Glutamatergic neuron (in vitro differentiated cells): ENCODE measurements around the gene CBFA2T3. TPM values are rescaled to one million over a fixed set of nuclear protein-coding genes. Genes with fewer than 3 reads are reported as not detected.
"Not testable (repeated sequence)": the region's sequence is repeated elsewhere in the genome, so short reads cannot be mapped to it uniquely, and the experiment has no call there.

ENCODE experiments used
- DNase-seq: peaks from one replicate; pipeline ENCODE4 v3.0.0; 2022
- H3K27ac Mint-ChIP-seq: one replicate; pipeline ENCODE4 v1.8.0; 2020; ENCODE audit warnings: mild to moderate bottlenecking, mixed read lengths, inconsistent platforms; ENCODE audit not compliant: unreplicated experiment
- H3K27me3 Mint-ChIP-seq: one replicate; pipeline ENCODE4 v1.8.0; 2020; ENCODE audit warnings: mild to moderate bottlenecking, moderate library complexity, mixed read lengths, inconsistent platforms; ENCODE audit not compliant: unreplicated experiment
- H3K36me3 Mint-ChIP-seq: one replicate; pipeline ENCODE4 v1.8.0; 2020; ENCODE audit warnings: mild to moderate bottlenecking, mixed read lengths, inconsistent platforms; ENCODE audit not compliant: unreplicated experiment
- H3K4me1 Mint-ChIP-seq: one replicate; pipeline ENCODE4 v1.8.0; 2020; ENCODE audit warnings: mild to moderate bottlenecking, low read depth, mixed read lengths, inconsistent platforms; ENCODE audit not compliant: unreplicated experiment
- H3K4me3 Mint-ChIP-seq: one replicate; pipeline ENCODE4 v1.8.0; 2020; ENCODE audit warnings: mild to moderate bottlenecking, mixed read lengths, inconsistent platforms; ENCODE audit not compliant: unreplicated experiment
- H3K9me3 Mint-ChIP-seq: one replicate; pipeline ENCODE4 v1.8.0; 2020; ENCODE audit warnings: mild to moderate bottlenecking, moderate library complexity, mixed read lengths, inconsistent platforms; ENCODE audit not compliant: unreplicated experiment
- CTCF ChIP-seq: fragments of 200-600 bp; sonication (generic); IDR thresholded peaks from one replicate; pipeline ENCODE4 v1.5.0; 2021; ENCODE audit not compliant: partially characterized antibody, unreplicated experiment
- total RNA-seq: library from RNA; stranded (reverse); fragmentation: NEBNext Ultra II Directional; extraction: Animal tissue kit (Norgen Biotek cat#: 25700); gene quantifications from one replicate; pipeline ENCODE4 v1.2.1, GENCODE V29; 2021; ENCODE audit not compliant: unreplicated experiment

The CBFA2T3 gene
- total RNA-seq, 1 donor from 2014 or later = 126 TPM

DNA sequence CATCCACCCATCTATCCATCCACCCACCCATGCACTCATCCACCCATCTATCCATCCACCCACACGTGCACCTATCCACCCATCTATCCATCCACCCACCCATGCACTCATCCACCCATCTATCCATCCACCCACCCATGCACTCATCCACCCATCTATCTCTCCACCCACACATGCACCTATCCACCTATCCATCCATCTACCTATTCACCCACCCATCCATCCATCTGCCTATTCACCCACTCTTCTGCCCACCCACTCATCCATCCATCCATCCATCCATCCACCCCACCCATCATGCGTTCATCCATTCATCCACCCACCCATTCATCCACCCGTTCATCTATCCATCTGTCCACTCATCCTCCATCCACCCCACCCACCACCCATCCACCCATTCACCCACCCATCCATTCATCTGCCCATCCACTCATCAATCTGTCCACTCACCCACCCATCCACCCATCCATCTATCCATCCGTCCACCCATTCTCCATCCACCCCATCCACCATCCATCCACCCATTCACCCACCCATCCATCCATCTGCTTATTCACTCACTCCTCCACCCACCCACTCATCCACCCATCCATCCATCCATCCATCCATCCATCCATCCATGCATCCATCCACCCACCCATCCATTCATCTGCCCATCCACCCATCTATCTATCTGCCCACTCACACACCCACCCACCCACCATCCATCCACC is 35.1 kb upstream of the CBFA2T3 start:
- TF ChIP-seq CTCF = no peak
- Mint-ChIP-seq H3K27ac (no peak overlapping the region), H3K4me3 (no peak overlapping the region), H3K36me3 (no peaks in the 10 kb centered on the region), H3K4me1 (no peaks in the 10 kb centered on the region), H3K9me3 (peaks cover 5% of the 10 kb centered on the region), H3K27me3 (peaks cover 12% of the 10 kb centered on the region)
- DNase-seq = no peak

GRCh38 chr16:89010210-89010925 is 33.4 kb upstream of the CBFA2T3 start:
- Mint-ChIP-seq H3K9me3 (peaks cover 5% of the 10 kb centered on the region), H3K27me3 (peaks cover 10% of the 10 kb centered on the region), H3K4me3 (no peak overlapping the region), H3K4me1 (no peaks in the 10 kb centered on the region), H3K36me3 (no peaks in the 10 kb centered on the region), H3K27ac (no peak overlapping the region)
- TF ChIP-seq CTCF = no peak
- no peak for DNase-seq

DNA sequence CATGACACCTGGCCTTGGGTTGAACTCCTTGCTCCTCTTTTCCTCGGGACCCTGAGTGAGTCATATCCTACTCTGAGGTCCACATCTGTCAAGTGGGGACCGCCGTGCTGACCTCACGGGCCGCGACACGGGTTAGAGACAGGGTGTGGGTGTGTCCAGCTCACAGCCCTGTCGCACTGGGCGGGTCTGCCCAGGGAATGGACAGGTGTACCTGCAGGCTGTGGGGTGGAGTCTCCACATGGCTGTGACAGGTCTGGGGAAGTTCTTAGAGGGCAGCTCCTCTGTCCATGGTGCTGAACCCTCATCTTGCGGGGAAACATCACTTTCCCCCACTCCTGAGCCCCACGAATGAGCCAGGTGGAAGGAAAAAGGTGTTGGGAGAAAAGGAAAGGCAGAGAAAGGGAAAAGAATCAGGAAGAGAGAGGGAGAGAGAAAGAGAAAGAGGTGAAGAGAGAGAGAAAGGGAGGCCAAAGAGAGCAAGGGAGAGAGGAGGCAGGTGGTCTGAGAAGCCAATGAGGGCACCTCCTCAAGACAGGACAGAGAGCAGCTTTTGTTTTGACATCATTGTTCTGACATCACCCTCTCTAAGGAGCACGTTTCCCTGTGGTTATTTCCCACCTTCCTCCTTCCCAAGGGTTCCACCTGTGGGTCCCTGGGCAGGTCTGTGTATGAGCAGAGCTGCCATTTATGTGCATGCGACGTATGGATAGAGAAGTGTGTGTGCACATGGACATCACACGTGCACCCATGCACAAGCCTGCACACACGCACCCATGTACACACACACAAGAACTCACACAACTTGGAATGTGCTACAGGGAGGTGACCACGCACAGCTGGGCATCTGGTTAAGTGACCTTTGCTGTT is 32.6 kb upstream of the CBFA2T3 start:
- TF ChIP-seq CTCF = no peak
- H3K4me1 Mint-ChIP-seq = peaks cover 2% of the 10 kb centered on the region
- peaks cover 7% of the 10 kb centered on the region for H3K9me3 Mint-ChIP-seq
- no peak overlapping the region for H3K27ac Mint-ChIP-seq
- DNase-seq = no peak
- peaks cover 12% of the 10 kb centered on the region for H3K27me3 Mint-ChIP-seq
- no peaks in the 10 kb centered on the region for H3K36me3 Mint-ChIP-seq
- no peak overlapping the region for H3K4me3 Mint-ChIP-seq

- H3K4me1 Mint-ChIP-seq, H3K9me3 Mint-ChIP-seq, DNase-seq, H3K27ac Mint-ChIP-seq, H3K36me3 Mint-ChIP-seq, H3K4me3 Mint-ChIP-seq: not testable (repeated sequence)
- H3K27me3 Mint-ChIP-seq = peaks cover 12% of the 10 kb centered on the region
These were observed 31.8 kb upstream of the CBFA2T3 start for GRCh38 chr16:89008796-89009195.

DNA sequence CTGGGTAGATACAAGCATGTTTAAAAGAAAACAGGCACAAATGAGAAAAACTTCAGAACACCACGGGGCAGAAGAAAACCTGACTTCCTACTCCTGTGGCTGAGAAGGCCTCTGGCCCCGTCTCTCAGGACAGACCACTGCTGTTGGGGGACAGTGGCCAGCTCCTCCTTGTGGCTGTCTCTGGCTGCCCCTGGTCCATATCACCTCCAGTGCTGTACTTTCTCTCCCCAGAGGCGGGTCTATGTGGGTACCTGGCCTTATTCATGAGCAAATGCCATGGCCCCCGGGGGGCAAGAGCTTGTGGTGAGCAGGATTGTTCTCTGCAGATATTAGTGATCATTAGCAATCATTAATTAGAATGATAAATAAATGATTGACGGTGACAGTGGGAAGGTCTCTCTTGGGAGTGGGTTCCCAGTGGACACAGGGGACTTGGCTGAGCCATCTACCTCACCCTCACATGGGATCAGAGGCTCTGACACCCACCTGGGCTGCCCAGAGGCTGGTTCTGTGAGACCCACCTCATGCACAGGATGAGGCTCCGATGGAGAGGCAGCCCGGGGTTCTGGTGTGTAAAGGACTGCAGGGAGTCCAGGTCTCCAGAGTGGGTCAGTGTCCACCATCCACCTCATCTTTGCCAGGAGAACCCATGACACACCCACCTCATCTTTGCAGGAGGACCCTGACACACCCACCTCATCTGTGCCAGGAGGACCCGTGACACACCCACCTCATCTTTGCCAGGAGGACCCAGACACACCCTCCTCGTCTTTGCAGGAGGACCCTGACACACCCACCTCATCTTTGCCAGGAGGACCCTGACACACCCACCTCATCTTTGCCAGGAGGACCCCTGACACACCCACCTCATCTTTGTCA is 30.6 kb upstream of the CBFA2T3 start:
- no peak overlapping the region for H3K27ac Mint-ChIP-seq
- H3K9me3 Mint-ChIP-seq = peaks cover 5% of the 10 kb centered on the region
- peaks cover 11% of the 10 kb centered on the region for H3K27me3 Mint-ChIP-seq
- DNase-seq = no peak
- H3K36me3 Mint-ChIP-seq = no peaks in the 10 kb centered on the region
- peaks cover 5% of the 10 kb centered on the region for H3K4me1 Mint-ChIP-seq
- TF ChIP-seq CTCF = no peak
- no peak overlapping the region for H3K4me3 Mint-ChIP-seq
